ENCODE measurements around the gene MAB21L3. TPM values are rescaled to one million over a fixed set of nuclear protein-coding genes. Genes with fewer than 3 reads are reported as not detected.

The MAB21L3 gene
- total RNA-seq, 1 donor from 2014 or later, result 0.34 TPM

GRCh38 chr1:116075990-116076389, 35.2 kb upstream of the MAB21L3 start:
- Mint-ChIP-seq H3K27ac (ENCODE audit: unreplicated experiment) (peak overlapping the region; percentile 36), H3K27me3 (ENCODE audit: low read depth, unreplicated experiment) (no peaks in the 10 kb centered on the region), H3K4me3 (ENCODE audit: unreplicated experiment) (no peak overlapping the region), H3K4me1 (ENCODE audit: low read depth, unreplicated experiment) (peaks cover 2% of the 10 kb centered on the region), H3K9me3 (ENCODE audit: unreplicated experiment) (no peaks in the 10 kb centered on the region), H3K36me3 (ENCODE audit: low read depth, unreplicated experiment) (peaks cover 9% of the 10 kb centered on the region)
- TF ChIP-seq EZH2 (IDR thresholded peaks at IDR 0.05; ENCODE audit: insufficient read depth, low read length), result no peak
- TF ChIP-seq CTCF (IDR thresholded peaks at IDR 0.05; ENCODE audit: insufficient read depth, low read depth, low read length), result no peak
- Histone ChIP-seq H3K79me2 (ENCODE audit: insufficient read depth, low read length) (no peaks in the 10 kb centered on the region), H3K4me1 (ENCODE audit: insufficient read depth, low read length) (no peaks in the 10 kb centered on the region), H3K9me3 (ENCODE audit: insufficient read depth, low read depth, low read length) (no peaks in the 10 kb centered on the region), H3K36me3 (ENCODE audit: insufficient read depth, low read length) (no peaks in the 10 kb centered on the region), H4K20me1 (ENCODE audit: insufficient read depth, low read length) (no peaks in the 10 kb centered on the region), H3K27ac (ENCODE audit: low read depth, low read length) (no peak overlapping the region), H2AFZ (ENCODE audit: low read depth, low read length) (no peak overlapping the region), H3K4me3 (ENCODE audit: insufficient read depth, low read depth, low read length) (no peak overlapping the region), H3K4me2 (ENCODE audit: low read length) (no peak overlapping the region), H3K9ac (ENCODE audit: low read length) (no peak overlapping the region), H3K27me3 (ENCODE audit: insufficient read depth, low read length) (no peaks in the 10 kb centered on the region)
- peak; percentile 39 for FAIRE-seq
- no peak for DNase-seq (ENCODE audit: low read depth)

GRCh38 chr1:116076831-116077230, 34.4 kb upstream of the MAB21L3 start:
- H3K4me1 ChIP-seq (ENCODE audit: insufficient read depth, low read length), result no peaks in the 10 kb centered on the region
- no peak overlapping the region for H3K4me3 Mint-ChIP-seq (ENCODE audit: unreplicated experiment)
- no peaks in the 10 kb centered on the region for H3K79me2 ChIP-seq (ENCODE audit: insufficient read depth, low read length)
- no peak for DNase-seq (ENCODE audit: low read depth)
- peaks cover 9% of the 10 kb centered on the region for H3K36me3 Mint-ChIP-seq (ENCODE audit: low read depth, unreplicated experiment)
- no peak overlapping the region for H3K27ac ChIP-seq (ENCODE audit: low read depth, low read length)
- H3K9me3 Mint-ChIP-seq (ENCODE audit: unreplicated experiment), result no peaks in the 10 kb centered on the region
- FAIRE-seq, result no peak
- no peak overlapping the region for H3K4me2 ChIP-seq (ENCODE audit: low read length)
- no peaks in the 10 kb centered on the region for H3K27me3 Mint-ChIP-seq (ENCODE audit: low read depth, unreplicated experiment)
- H3K4me1 Mint-ChIP-seq (ENCODE audit: low read depth, unreplicated experiment), result peaks cover 2% of the 10 kb centered on the region
- TF ChIP-seq EZH2 (IDR thresholded peaks at IDR 0.05; ENCODE audit: insufficient read depth, low read length) (no peak), CTCF (IDR thresholded peaks at IDR 0.05; ENCODE audit: insufficient read depth, low read depth, low read length) (no peak)
- H4K20me1 ChIP-seq (ENCODE audit: insufficient read depth, low read length), result no peaks in the 10 kb centered on the region
- H3K9me3 ChIP-seq (ENCODE audit: insufficient read depth, low read depth, low read length), result no peaks in the 10 kb centered on the region
- H3K9ac ChIP-seq (ENCODE audit: low read length), result no peak overlapping the region
- no peaks in the 10 kb centered on the region for H3K36me3 ChIP-seq (ENCODE audit: insufficient read depth, low read length)
- H3K4me3 ChIP-seq (ENCODE audit: insufficient read depth, low read depth, low read length), result no peak overlapping the region
- H2AFZ ChIP-seq (ENCODE audit: low read depth, low read length), result no peak overlapping the region
- no peaks in the 10 kb centered on the region for H3K27me3 ChIP-seq (ENCODE audit: insufficient read depth, low read length)
- H3K27ac Mint-ChIP-seq (ENCODE audit: unreplicated experiment), result no peak overlapping the region

- H3K27me3 Mint-ChIP-seq (ENCODE audit: low read depth, unreplicated experiment), result no peaks in the 10 kb centered on the region
- no peaks in the 10 kb centered on the region for H3K36me3 ChIP-seq (ENCODE audit: insufficient read depth, low read length)
- TF ChIP-seq EZH2 (IDR thresholded peaks at IDR 0.05; ENCODE audit: insufficient read depth, low read length) (no peak), CTCF (IDR thresholded peaks at IDR 0.05; ENCODE audit: insufficient read depth, low read depth, low read length) (no peak)
- H3K36me3 Mint-ChIP-seq (ENCODE audit: low read depth, unreplicated experiment), result peaks cover 8% of the 10 kb centered on the region
- peaks cover 2% of the 10 kb centered on the region for H3K4me1 Mint-ChIP-seq (ENCODE audit: low read depth, unreplicated experiment)
- no peaks in the 10 kb centered on the region for H3K27me3 ChIP-seq (ENCODE audit: insufficient read depth, low read length)
- DNase-seq (ENCODE audit: low read depth), result no peak
- no peak overlapping the region for H2AFZ ChIP-seq (ENCODE audit: low read depth, low read length)
- no peaks in the 10 kb centered on the region for H3K79me2 ChIP-seq (ENCODE audit: insufficient read depth, low read length)
- no peaks in the 10 kb centered on the region for H3K9me3 ChIP-seq (ENCODE audit: insufficient read depth, low read depth, low read length)
- no peak for FAIRE-seq
- no peak overlapping the region for H3K4me3 ChIP-seq (ENCODE audit: insufficient read depth, low read depth, low read length)
- no peak overlapping the region for H3K27ac Mint-ChIP-seq (ENCODE audit: unreplicated experiment)
- no peaks in the 10 kb centered on the region for H3K9me3 Mint-ChIP-seq (ENCODE audit: unreplicated experiment)
- H4K20me1 ChIP-seq (ENCODE audit: insufficient read depth, low read length), result no peaks in the 10 kb centered on the region
- H3K4me3 Mint-ChIP-seq (ENCODE audit: unreplicated experiment), result no peak overlapping the region
- H3K27ac ChIP-seq (ENCODE audit: low read depth, low read length), result no peak overlapping the region
- H3K9ac ChIP-seq (ENCODE audit: low read length), result no peak overlapping the region
- H3K4me1 ChIP-seq (ENCODE audit: insufficient read depth, low read length), result no peaks in the 10 kb centered on the region
- no peak overlapping the region for H3K4me2 ChIP-seq (ENCODE audit: low read length)
Observed at GRCh38 chr1:116078699-116079223, 32.4 kb upstream of the MAB21L3 start.
